Measurements from ENCODE around the gene GRK6. TPM values are rescaled to one million over a fixed set of nuclear protein-coding genes. Genes with fewer than 3 reads are reported as not detected.

GRK6 gene
- total RNA-seq, 1 donor from 2014 or later = 59.4 TPM

DNA sequence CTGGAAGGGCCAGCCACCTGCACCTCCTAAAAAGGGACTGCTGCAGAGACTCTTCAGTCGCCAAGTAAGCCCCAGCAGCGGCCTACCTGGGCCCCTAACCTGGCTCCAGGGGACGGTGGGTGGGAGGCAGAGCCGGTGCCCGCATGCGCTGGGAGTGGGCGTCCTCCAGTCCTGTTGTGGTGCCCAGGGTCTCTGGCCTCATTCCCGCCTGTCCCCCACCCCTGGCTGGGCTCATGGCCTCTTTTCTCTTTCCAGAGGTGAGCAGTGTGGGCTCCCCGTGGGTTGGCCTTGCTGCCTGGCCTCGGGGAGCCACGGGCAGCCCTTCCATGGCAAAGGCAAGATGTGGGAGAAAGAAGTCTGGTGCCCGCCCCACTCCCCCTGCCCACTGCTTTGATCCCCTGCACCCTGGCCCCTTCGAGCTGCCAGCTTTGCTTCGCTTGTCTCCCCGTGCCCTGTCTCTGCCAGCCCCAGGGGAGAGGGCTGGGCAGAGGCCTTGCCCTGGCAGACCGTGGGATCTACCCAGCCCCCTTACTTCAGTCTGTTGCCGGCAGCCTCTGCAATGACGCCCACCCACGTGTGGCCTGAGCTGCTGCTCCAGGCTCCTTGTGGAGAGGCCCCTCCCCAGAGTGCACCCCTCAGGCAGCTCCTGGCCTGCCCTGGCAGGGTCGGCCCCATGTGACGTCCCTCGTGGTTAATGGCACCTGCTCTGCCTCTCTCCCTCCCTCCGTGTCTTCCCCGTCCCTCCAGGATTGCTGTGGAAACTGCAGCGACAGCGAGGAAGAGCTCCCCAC lies 14.7 kb downstream of the GRK6 start:
- TF ChIP-seq, protein P1, sequence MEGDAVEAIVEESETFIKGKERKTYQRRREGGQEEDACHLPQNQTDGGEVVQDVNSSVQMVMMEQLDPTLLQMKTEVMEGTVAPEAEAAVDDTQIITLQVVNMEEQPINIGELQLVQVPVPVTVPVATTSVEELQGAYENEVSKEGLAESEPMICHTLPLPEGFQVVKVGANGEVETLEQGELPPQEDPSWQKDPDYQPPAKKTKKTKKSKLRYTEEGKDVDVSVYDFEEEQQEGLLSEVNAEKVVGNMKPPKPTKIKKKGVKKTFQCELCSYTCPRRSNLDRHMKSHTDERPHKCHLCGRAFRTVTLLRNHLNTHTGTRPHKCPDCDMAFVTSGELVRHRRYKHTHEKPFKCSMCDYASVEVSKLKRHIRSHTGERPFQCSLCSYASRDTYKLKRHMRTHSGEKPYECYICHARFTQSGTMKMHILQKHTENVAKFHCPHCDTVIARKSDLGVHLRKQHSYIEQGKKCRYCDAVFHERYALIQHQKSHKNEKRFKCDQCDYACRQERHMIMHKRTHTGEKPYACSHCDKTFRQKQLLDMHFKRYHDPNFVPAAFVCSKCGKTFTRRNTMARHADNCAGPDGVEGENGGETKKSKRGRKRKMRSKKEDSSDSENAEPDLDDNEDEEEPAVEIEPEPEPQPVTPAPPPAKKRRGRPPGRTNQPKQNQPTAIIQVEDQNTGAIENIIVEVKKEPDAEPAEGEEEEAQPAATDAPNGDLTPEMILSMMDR (IDR thresholded peaks at IDR 0.05) = no peak
- intact Hi-C loops (cut with DNase I) = no loop called here
- Histone ChIP-seq H3K9me3 (no peaks in the 10 kb centered on the region), H3K27ac (no peak overlapping the region), H3K36me3 (peaks cover 61% of the 10 kb centered on the region), H3K27me3 (ENCODE audit: low read depth) (no peaks in the 10 kb centered on the region), H3K4me1 (peaks cover 10% of the 10 kb centered on the region), H3K4me3 (no peak overlapping the region)
- ATAC-seq = no peak
- no peak for DNase-seq

DNA sequence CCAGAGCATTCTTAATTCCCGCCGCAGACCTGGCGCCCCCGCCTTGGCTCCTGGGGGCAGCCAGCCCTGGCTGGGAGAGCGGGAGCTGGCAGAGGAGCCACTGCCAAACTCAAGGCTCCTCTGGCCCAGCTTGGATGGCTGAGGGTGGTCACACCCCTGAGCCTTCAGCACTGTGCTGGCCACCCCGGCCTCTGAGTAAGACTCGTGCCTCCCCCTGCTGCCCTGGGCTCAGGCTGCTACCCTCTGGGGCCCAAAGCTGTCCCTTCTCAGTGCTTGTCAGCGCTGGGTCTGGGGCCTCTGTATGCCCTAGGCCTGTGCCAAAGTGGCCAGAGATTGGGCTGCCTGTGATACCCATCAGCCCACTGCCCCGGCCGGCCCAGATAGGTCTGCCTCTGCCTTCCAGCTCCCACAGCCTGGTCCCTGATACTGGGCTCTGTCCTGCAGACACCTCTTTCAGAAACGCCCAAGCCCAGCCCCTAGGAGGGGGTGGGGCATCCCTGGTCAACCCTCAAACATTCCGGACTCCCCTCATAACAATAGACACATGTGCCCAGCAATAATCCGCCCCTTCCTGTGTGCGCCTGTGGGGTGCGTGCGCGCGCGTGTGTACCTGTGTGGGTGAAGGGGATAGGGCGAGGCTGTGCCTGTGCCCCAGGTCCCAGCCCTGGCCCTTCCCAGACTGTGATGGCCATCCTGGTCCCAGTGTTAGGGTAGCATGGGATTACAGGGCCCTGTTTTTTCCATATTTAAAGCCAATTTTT lies 15.8 kb downstream of the GRK6 start:
- Histone ChIP-seq H3K4me1 (peaks cover 16% of the 10 kb centered on the region), H3K27ac (no peak overlapping the region), H3K36me3 (peaks cover 51% of the 10 kb centered on the region), H3K9me3 (no peaks in the 10 kb centered on the region), H3K4me3 (no peak overlapping the region), H3K27me3 (ENCODE audit: low read depth) (no peaks in the 10 kb centered on the region)
- TF ChIP-seq, protein P1 (IDR thresholded peaks at IDR 0.05) = no peak
- no peak for DNase-seq
- intact Hi-C loops (cut with DNase I) = no loop called here
- ATAC-seq = no peak

DNA sequence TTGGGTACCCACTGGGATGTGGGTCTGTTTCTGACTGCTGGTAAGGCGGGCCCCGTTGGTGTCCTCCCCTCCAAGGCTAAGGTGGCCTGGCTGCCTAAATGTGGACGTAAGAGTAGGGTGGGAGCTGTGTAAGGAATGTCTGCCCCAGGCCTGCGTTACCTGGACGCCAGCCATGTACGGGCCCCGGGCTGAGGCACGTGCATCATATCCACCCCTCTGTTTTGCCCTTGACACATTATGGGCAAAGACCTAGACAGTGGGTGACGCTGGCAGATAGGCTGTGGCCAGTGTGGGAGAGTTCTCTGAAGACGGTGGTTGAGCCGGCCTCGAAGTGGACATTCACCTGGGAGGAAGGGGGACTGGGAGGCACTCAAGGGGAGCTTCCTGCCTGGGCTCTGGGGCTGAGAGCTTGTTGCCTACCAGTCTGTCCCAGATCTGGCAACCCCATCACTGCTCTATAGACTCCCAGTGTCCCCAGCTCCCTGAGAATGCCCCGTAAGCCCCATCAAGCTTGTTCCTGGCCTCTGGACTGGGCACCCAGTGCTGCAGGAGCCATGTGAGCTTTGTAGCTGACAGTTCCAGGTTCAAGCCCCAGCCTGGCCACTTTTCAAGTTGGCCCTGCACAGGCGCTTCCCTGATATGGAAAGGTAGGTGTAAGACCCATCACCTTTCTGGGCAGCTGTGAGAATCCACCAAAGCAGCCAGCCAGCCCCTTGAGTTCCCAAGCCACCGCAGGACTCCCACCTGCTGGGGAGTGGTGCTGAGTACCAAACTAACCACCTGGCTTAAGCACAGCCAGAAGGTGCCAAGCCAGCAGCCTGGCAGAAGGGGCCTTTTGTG lies 16.9 kb downstream of the GRK6 start:
- Histone ChIP-seq H3K27me3 (ENCODE audit: low read depth) (no peaks in the 10 kb centered on the region), H3K4me1 (peaks cover 25% of the 10 kb centered on the region), H3K27ac (no peak overlapping the region), H3K4me3 (no peak overlapping the region), H3K9me3 (no peaks in the 10 kb centered on the region), H3K36me3 (peaks cover 40% of the 10 kb centered on the region)
- intact Hi-C loops (cut with DNase I) = no loop called here
- TF ChIP-seq, protein P1 (IDR thresholded peaks at IDR 0.05) = no peak
- ATAC-seq (no peak), DNase-seq (no peak)

DNA sequence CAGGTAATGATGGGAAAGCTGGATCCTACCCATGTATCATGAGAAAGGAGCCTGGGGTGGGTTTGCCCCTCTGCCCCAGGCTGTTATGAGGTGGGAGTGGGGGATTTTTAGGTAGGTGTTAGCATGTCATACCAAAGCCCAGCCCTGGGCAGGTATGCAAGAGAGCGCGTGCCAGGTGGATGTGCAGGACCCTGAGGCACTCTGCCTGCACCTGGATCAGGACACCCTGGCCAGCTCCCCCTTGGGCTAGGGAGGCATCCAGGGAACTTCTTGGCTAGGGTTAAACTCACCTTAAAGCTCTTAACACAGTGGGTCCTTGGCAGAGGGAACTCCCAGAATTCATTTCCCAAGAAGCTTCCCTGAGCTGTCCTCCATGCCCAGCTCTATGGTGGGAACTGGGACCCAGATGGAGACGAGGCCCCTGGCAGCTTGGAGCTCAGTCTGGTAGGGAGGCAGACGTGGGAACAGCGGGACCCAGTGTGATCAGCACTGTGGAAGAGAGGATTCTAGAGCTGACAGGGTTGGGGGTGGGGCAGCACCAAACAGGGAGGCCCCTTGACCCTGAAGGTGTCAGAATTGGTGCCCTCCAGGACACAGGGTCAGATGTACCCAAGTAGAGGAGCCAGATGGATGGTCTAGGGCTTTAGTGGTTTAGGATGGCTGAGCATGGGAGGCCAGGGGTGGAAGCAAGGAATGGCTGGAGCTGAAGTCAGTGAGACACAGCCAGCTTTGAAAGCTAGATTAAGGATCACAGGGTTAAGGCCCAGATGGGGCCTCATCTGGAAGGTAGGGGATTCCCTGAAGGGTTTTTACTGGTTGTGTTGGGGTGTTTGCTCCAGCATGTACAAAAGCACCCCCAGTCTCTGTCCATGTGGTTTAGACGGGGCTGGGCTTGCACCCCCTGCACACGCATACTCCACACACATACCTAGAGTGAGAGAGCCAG lies 17.9 kb downstream of the GRK6 start:
- Histone ChIP-seq H3K9me3 (no peaks in the 10 kb centered on the region), H3K4me3 (no peak overlapping the region), H3K27ac (no peak overlapping the region), H3K36me3 (peaks cover 33% of the 10 kb centered on the region), H3K4me1 (peaks cover 25% of the 10 kb centered on the region), H3K27me3 (ENCODE audit: low read depth) (peaks cover 2% of the 10 kb centered on the region)
- intact Hi-C loops (cut with DNase I) = no loop called here
- TF ChIP-seq, protein P1 (IDR thresholded peaks at IDR 0.05) = no peak
- no peak for DNase-seq
- no peak for ATAC-seq

Data from lower lobe of right lung (tissue), 2 donors.